ENCODE data around the gene CCDC6.
A peak's percentile ranks its signal among the peaks of the same experiment; 100 is the strongest.
"Not testable (repeated sequence)": the region's sequence is repeated elsewhere in the genome, so short reads cannot be mapped to it uniquely, and the experiment has no call there.

The CCDC6 gene

GRCh38 chr10:59880971-59881510, 25.3 kb downstream of the CCDC6 start:
- DNase-seq (ENCODE audit: low spot score), result peak; percentile 93

GRCh38 chr10:59880019-59880717, 26.2 kb downstream of the CCDC6 start:
- DNase-seq (ENCODE audit: low spot score), result peak; percentile 25

GRCh38 chr10:59879363-59879913, 26.9 kb downstream of the CCDC6 start:
- DNase-seq (ENCODE audit: low spot score), result peak; percentile 70

- no peak for DNase-seq (ENCODE audit: low spot score)
Measured at GRCh38 chr10:59878915-59879314, 27.4 kb downstream of the CCDC6 start.

- no peak for DNase-seq (ENCODE audit: low spot score)
Measured at GRCh38 chr10:59878289-59878688, 28.1 kb downstream of the CCDC6 start.

- no peak for DNase-seq (ENCODE audit: low spot score)
Measured at GRCh38 chr10:59877191-59877671, 29.1 kb downstream of the CCDC6 start.

GRCh38 chr10:59876695-59877094, 29.7 kb downstream of the CCDC6 start:
- no peak for DNase-seq (ENCODE audit: low spot score)

GRCh38 chr10:59876208-59876607, 30.1 kb downstream of the CCDC6 start:
- DNase-seq (ENCODE audit: low spot score), result not testable (repeated sequence)

- DNase-seq (ENCODE audit: low spot score), result no peak
Measured at GRCh38 chr10:59873896-59874295, 32.5 kb downstream of the CCDC6 start.

- no peak for DNase-seq (ENCODE audit: low spot score)
Measured at GRCh38 chr10:59872892-59873463, 33.4 kb downstream of the CCDC6 start.

- DNase-seq (ENCODE audit: low spot score), result no peak
Measured at GRCh38 chr10:59870152-59870551, 36.2 kb downstream of the CCDC6 start.

- no peak for DNase-seq (ENCODE audit: low spot score)
Measured at GRCh38 chr10:59869594-59869940, 36.8 kb downstream of the CCDC6 start.

GRCh38 chr10:59868696-59869593, 37.4 kb downstream of the CCDC6 start:
- DNase-seq (ENCODE audit: low spot score), result no peak

- DNase-seq (ENCODE audit: low spot score), result no peak
Measured at GRCh38 chr10:59867590-59867989, 38.8 kb downstream of the CCDC6 start.

GRCh38 chr10:59865101-59865500, 41.3 kb downstream of the CCDC6 start:
- DNase-seq (ENCODE audit: low spot score), result no peak

GRCh38 chr10:59864141-59864962, 42.0 kb downstream of the CCDC6 start:
- DNase-seq (ENCODE audit: low spot score), result no peak

- DNase-seq (ENCODE audit: low spot score), result no peak
Measured at GRCh38 chr10:59859570-59859969, 46.8 kb downstream of the CCDC6 start.

- DNase-seq (ENCODE audit: low spot score), result no peak
Measured at GRCh38 chr10:59857921-59858320, 48.4 kb downstream of the CCDC6 start.

- DNase-seq (ENCODE audit: low spot score), result no peak
Measured at GRCh38 chr10:59857049-59857448, 49.3 kb downstream of the CCDC6 start.

GRCh38 chr10:59856104-59856503, 50.3 kb downstream of the CCDC6 start:
- DNase-seq (ENCODE audit: low spot score), result no peak

GRCh38 chr10:59854571-59854970, 51.8 kb downstream of the CCDC6 start:
- no peak for DNase-seq (ENCODE audit: low spot score)

Data from activated CD4-positive, alpha-beta T cell treated with anti-CD3 and anti-CD28 coated beads, Interleukin-2, Interleukin-4, amounts not matched to agents 100 ng/mL and 50 ng/mL, durations not matched to agents 16 hours and 8 hours (primary cell).